ENCODE measurements around the gene NEURL4. TPM values are rescaled to one million over a fixed set of nuclear protein-coding genes. Genes with fewer than 3 reads are reported as not detected.

The NEURL4 gene
- total RNA-seq, 2 experiments from 2014 or later, result 53.4 to 58.6 TPM

DNA sequence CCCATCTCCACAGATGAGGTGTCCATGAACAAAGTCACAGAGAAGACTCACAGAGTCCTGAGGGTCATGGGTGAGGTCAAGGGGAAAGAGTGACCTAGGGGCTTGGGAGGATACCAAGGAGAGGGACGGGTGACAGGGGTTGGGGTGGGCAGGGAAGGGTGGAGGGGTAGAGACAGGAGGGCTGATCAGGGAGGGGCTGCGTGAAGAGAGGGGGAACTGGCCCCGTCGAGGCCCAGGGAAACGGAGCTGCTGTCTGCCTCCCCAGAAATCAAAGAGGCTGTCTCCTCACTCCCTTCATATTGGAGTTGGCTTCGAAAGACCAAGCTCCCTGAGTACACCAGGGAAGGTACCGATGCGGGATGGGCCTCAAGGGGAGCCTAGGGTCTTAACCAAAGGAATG lies 26.4 kb upstream of the NEURL4 start:
- Mint-ChIP-seq H3K36me3 (peaks cover 7% of the 10 kb centered on the region), H3K4me1 (peaks cover 22% of the 10 kb centered on the region), H3K9me3 (no peaks in the 10 kb centered on the region), H3K27me3 (no peaks in the 10 kb centered on the region), H3K27ac (peak overlapping the region; percentile 12), H3K4me3 (no peak overlapping the region)
- ATAC-seq (ENCODE audit: low read depth) (no peak), DNase-seq (no peak)
- POLR2A ChIA-PET, result interaction anchor here (0.7 to 2.2 kb wide), 8 partner anchors 18 to 147 kb away, joined by 3 to 12 read pairs (median 4); partner anchors contain the start of genes ACAP1 and TMEM256

DNA sequence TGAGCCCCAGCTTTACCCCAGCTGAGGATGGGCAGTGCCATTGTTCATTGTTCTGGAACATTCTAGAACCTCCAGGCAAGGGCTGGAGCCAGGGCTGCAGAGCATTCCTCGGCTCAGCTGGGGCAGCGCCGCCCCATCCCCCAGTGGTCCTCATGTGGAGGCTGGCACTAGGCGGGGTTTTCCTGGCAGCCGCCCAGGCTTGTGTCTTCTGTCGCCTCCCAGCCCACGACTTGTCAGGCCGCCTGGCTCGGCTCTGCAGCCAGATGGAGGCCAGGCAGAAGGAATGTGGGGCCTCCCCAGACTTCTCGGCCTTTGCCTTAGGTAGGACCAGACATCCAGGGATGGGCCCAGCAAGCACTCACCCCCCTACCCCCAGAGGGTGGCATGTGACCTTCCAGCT lies 25.9 kb upstream of the NEURL4 start, which contains the start of gene TMEM95:
Gene TMEM95, plus strand, starts transcription at position 104 of the 400 bp plus-strand sequence. Its CDS starts 49 bp downstream, at position 153.
- H3K27ac Mint-ChIP-seq, result peak within 1 kb of the TSS; percentile 74
- H3K36me3 Mint-ChIP-seq, result peaks cover 10% of the 10 kb centered on the region
- no peak within 1 kb of the TSS for H3K4me3 Mint-ChIP-seq

DNA sequence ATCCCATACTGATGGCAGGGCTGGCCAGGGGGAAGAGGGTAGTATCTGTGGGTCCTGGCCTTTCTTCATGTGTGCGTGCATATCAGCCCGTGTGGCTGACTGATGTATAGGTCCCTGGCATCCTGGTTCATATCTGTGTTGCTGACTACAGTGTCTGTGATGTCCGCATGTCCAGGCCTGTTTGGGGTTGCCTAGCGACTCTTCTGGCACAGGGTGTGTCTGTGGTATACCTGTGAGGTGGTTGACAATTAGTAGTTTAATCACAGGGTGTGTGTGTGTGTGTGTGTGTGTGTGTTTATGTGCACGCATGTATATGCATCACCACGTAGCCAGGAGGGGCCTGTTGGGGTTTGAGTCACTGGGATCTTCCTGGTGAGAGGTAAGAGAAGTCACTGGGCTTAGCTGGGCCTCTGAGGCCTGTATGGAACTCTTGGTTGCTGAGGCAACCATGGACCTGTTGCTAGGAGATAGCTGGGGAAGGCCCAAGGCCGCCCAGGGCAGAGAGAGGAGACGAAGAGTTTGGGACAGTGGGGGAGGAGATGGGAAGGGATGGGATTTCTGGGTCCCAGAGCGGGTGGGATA lies 25.2 kb upstream of the NEURL4 start:
- no peak overlapping the region for H3K4me3 Mint-ChIP-seq
- H3K27ac Mint-ChIP-seq, result peak overlapping the region; percentile 74
- DNase-seq (no peak), ATAC-seq (ENCODE audit: low read depth) (no peak)
- peaks cover 10% of the 10 kb centered on the region for H3K36me3 Mint-ChIP-seq
- POLR2A ChIA-PET, result interaction anchor here (0.5 to 2.0 kb wide), 9 partner anchors 17 to 599 kb away, joined by 3 to 10 read pairs (median 3); partner anchors contain the start of genes ACAP1, NEURL4, POLR2A and TMEM256
- H3K27me3 Mint-ChIP-seq, result no peaks in the 10 kb centered on the region
- H3K9me3 Mint-ChIP-seq, result no peaks in the 10 kb centered on the region
- peaks cover 27% of the 10 kb centered on the region for H3K4me1 Mint-ChIP-seq

More for the DNA sequence above, 25.9 kb upstream of the NEURL4 start, which contains the start of gene TMEM95:
- DNase-seq (peak; percentile 36), ATAC-seq (ENCODE audit: low read depth) (no peak)
- no peaks in the 10 kb centered on the region for H3K9me3 Mint-ChIP-seq
- POLR2A ChIA-PET, result interaction anchor here (2.0 to 2.2 kb wide), 2 partner anchors 18 to 81 kb away, joined by 10 to 12 read pairs; partner anchors contain the start of gene ACAP1
- H3K27me3 Mint-ChIP-seq, result no peaks in the 10 kb centered on the region
- H3K4me1 Mint-ChIP-seq, result peaks cover 22% of the 10 kb centered on the region

DNA sequence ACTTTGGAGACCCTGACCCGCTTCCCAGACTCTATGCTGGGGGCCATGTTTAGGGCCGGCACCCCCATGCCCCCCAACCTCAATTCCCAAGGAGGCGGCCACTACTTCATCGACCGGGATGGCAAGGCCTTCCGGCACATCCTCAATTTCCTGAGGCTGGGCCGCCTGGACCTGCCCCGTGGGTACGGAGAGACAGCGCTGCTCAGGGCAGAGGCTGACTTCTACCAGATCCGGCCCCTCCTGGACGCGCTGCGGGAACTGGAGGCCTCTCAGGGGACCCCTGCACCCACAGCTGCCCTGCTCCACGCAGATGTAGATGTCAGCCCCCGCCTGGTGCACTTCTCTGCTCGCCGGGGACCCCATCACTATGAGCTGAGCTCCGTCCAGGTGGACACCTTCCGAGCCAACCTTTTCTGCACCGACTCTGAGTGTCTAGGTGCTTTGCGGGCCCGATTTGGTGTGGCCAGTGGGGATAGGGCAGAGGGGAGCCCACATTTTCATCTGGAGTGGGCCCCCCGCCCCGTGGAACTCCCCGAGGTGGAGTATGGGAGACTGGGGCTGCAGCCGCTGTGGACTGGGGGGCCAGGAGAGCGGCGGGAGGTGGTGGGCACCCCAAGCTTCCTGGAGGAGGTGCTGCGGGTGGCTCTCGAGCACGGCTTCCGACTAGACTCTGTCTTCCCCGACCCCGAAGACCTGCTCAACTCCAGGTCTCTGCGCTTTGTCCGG lies 23.9 kb upstream of the NEURL4 start:
- ATAC-seq (ENCODE audit: low read depth) (no peak), DNase-seq (peak; percentile 35)
- Mint-ChIP-seq H3K4me3 (peak overlapping the region; percentile 91), H3K36me3 (peaks cover 12% of the 10 kb centered on the region), H3K27me3 (no peaks in the 10 kb centered on the region), H3K9me3 (no peaks in the 10 kb centered on the region), H3K4me1 (peaks cover 31% of the 10 kb centered on the region), H3K27ac (peak overlapping the region; percentile 92)
- POLR2A ChIA-PET, result interaction anchor here (1.0 to 1.7 kb wide), 9 partner anchors 17 to 209 kb away, joined by 3 to 5 read pairs (median 4); partner anchors contain the start of genes ACAP1, NEURL4, SENP3 and TMEM256

DNA sequence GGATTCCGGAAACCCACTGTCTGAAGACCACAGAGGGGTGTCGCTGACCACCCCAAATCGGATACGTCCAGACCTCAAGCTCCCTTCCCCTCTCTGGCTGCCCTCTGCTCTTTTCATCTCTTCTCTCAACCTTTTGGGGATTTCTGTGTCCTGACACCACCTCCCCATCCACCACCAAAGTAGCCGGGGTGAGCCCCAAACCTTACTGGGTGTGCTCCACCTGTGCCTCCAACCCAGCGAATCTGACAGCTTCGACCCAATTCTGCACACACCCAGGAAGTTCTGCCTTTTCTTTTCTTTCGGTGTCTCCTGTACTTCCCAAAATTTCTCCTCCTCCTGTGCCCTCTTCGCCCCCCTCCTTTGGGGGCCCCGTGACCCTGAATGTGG lies 23.4 kb upstream of the NEURL4 start:
- Mint-ChIP-seq H3K4me1 (peaks cover 31% of the 10 kb centered on the region), H3K27ac (peak overlapping the region; percentile 92), H3K27me3 (no peaks in the 10 kb centered on the region), H3K9me3 (no peaks in the 10 kb centered on the region), H3K36me3 (peaks cover 12% of the 10 kb centered on the region), H3K4me3 (peak overlapping the region; percentile 91)
- DNase-seq (no peak), ATAC-seq (ENCODE audit: low read depth) (no peak)
- POLR2A ChIA-PET, result interaction anchor here (1.2 to 1.7 kb wide), 5 partner anchors 16 to 210 kb away, joined by 3 to 5 read pairs (median 5); partner anchors contain the start of genes ACAP1 and SENP3

DNA sequence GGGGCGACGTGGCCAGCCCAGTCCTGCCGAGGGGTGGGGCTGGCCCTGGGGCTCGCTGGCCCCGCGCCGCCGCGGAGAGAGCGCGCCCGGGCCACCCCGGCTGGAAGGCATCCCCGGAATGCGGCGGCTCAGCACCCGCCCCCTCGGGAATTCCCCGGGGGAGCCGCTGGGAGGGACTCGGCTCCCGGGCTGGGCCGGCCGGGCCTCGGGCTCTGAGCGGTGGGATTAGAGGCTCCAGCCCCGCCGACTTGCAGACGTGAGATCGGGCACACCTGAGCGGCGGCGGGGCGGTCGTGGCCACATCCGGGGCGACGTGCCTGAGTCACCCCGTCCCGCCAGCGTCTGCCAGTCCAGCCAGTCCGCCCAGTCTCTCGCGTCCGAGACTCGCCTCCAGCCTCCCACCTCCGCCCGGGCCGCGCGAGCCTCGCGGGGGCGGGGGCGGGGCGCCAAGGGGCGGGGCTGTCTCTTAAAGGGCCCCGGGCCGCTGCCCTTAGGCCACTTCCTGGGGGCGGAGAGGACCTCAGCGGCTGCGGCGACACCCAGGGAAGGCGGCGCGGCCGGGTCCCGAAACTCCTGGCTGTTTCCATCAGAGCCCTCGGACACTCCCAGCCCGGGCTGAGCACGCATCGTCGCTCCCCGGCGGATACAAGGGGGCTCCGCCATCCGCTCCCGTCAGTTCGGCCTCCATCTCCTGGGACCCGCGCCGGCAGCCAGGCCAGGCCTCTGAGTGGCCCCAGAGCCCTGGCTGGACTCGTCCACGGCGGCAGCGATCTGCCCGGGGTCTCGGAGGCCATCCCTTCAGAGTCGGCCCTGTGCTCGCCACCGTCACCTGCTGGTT lies 22.7 kb upstream of the NEURL4 start, which contains the start of gene KCTD11:
Gene KCTD11, plus strand, starts transcription at position 498 of the 838 bp plus-strand sequence.
- POLR2A ChIA-PET, result interaction anchor here (0.6 to 5.2 kb wide), 13 partner anchors 14 to 98 kb away, joined by 3 to 112 read pairs (median 5); partner anchors contain the start of genes ACAP1, NEURL4, SLC2A4 and TMEM102

DNA sequence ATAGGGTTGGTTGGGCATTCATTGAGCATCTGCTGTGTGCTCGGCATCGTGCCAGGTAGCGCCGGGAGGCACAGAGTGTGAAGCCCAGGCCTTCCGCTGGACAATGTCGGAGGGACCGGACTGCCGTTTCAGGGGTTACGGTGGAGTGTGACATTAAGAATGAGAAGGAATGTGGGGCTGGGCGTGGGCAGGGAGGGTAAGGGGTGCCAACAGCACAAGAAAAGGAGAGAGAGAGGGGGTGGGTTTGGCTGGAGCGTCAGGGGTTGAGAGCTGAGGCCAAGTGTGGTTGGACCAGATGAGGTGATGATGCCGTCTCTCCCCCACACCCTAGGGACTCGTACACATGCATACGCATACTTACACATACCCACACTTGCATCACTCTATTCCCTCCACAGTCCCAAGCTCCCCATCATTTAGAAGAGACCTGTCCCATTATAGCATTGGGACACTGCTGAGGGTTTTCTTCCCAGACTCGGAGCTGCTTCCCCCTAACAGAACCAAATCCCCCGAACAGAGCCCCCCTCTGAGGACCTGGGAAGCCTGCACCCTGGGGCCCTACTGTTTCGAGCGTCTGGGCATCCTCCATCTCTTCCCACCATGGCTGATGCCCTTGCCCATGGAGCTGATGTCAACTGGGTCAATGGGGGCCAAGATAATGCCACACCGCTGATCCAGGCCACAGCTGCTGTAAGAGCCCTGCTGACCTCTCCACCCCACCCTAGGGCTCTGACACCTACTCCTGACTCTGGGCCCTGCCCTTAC lies 19.5 kb upstream of the NEURL4 start:
- DNase-seq (no peak), ATAC-seq (ENCODE audit: low read depth) (no peak)
- no peak overlapping the region for H3K4me3 Mint-ChIP-seq
- H3K27me3 Mint-ChIP-seq, result no peaks in the 10 kb centered on the region
- POLR2A ChIA-PET, result interaction anchor here (0.5 to 5.2 kb wide), 7 partner anchors 11 to 92 kb away, joined by 3 to 112 read pairs (median 6); partner anchors contain the start of genes ACAP1, GPS2 and NEURL4
- peaks cover 27% of the 10 kb centered on the region for H3K4me1 Mint-ChIP-seq
- H3K27ac Mint-ChIP-seq, result peak overlapping the region; percentile 40
- H3K36me3 Mint-ChIP-seq, result peaks cover 23% of the 10 kb centered on the region
- no peaks in the 10 kb centered on the region for H3K9me3 Mint-ChIP-seq

More for the DNA sequence above, 22.7 kb upstream of the NEURL4 start, which contains the start of gene KCTD11:
- peak; percentile 87 for DNase-seq
- ATAC-seq (ENCODE audit: low read depth), result peak; percentile 48
- Mint-ChIP-seq H3K4me3 (peak within 1 kb of the TSS; percentile 91), H3K27me3 (no peaks in the 10 kb centered on the region), H3K9me3 (no peaks in the 10 kb centered on the region), H3K36me3 (peaks cover 15% of the 10 kb centered on the region), H3K4me1 (peaks cover 34% of the 10 kb centered on the region), H3K27ac (peak within 1 kb of the TSS; percentile 92)

DNA sequence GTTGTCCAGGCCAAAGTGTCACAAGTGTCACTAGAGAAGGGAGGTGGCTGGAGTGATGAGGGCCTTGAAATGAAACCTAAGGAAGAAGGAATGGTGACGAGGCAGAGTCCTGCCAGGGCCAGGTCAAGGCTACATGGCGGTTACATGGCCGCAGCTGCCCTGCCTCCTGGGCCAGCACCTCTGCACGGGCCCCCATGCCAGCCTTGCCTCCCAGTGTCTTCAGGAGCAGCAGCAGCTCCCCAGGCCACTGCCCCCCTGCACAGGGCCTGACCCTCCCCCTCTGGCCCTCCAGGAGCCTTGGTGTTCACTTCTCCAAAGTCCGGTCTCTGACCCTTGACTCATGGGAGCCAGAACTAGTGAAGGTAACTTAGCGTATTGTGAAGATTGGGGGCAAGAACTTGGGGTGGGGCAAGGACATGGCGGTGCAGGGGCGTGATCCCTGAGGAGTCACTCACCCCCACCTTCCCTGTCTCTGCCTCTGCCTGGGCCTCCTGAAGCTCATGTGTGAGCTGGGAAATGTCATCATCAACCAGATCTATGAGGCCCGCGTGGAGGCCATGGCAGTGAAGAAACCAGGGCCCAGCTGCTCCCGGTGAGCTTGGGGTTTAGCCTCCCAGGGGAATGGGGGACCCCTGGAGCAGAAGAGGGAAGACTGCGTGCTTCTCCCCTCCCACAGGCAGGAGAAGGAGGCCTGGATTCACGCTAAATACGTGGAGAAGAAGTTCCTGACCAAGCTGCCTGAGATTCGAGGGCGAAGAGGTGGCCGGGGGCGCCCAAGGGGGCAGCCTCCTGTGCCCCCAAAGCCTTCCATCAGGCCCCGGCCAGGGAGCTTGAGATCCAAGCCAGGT lies 18.7 kb upstream of the NEURL4 start:
- ATAC-seq (ENCODE audit: low read depth), result no peak
- H3K27me3 Mint-ChIP-seq, result no peaks in the 10 kb centered on the region
- H3K9me3 Mint-ChIP-seq, result no peaks in the 10 kb centered on the region
- no peak overlapping the region for H3K27ac Mint-ChIP-seq
- H3K4me1 Mint-ChIP-seq, result peaks cover 26% of the 10 kb centered on the region
- no peak overlapping the region for H3K4me3 Mint-ChIP-seq
- H3K36me3 Mint-ChIP-seq, result peaks cover 26% of the 10 kb centered on the region
- POLR2A ChIA-PET, result interaction anchor here (4.8 to 5.2 kb wide), 2 partner anchors 10 to 19 kb away, joined by 22 to 112 read pairs; partner anchors contain the start of genes ACAP1 and NEURL4
- DNase-seq, result no peak

DNA sequence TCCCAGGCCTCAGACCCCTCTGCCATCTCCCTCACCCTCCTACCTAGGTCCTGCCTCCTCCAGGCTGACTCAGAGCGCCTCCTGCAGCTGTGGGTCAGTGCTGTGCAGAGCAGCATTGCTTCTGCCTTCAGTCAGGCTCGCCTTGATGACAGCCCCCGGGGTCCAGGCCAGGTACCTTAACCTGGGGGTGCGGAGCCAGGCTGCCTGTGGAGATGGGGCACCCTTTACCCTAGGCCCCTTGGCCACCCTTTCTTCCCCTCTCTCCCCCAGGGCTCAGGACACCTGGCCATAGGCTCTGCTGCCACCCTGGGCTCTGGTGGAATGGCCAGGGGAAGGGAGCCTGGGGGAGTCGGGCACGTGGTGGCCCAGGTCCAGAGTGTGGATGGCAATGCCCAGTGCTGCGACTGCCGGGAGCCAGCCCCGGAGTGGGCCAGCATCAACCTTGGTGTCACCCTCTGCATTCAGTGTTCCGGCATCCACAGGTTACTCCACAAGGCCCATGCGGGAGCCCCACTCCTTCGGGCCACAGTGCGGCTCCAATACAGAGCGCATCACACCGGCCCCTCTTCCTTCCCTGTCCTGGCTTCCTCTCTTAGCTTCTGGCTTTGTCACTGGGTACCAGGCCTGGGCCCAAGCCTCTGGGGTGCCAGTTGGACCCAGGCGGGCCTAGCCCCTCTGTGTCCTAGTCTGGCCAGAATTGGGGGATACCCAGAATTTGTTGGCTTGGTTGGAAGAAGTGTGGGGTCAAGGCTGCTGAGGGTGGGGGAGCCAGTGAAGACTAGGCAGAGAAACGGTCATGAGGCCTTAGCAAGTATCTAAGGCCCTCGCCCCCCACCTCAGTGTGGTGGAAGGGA lies 17.9 kb upstream of the NEURL4 start:
- POLR2A ChIA-PET, result interaction anchor here (2.8 to 5.2 kb wide), 3 partner anchors 10 to 18 kb away, joined by 18 to 112 read pairs (median 22); partner anchors contain the start of genes ACAP1 and NEURL4
- no peak for DNase-seq

DNA sequence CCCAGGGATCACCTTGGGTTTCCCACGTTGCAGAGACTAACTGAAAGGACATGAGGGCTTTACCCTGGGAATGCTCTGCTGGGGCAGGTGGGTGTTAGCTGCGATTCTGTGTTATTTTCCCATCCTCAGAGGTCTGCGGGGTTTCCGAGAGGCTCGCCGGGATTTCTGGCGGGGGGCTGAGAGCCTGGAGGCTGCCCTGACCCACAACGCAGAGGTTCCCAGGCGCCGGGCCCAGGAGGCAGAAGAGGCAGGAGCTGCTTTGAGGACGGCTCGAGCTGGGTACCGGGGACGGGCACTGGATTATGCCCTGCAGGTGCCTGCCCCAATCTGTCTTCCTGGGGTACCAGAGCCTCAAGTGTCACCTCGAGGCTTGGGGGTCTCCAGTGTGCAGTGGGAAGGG lies 14.1 kb upstream of the NEURL4 start:
- Mint-ChIP-seq H3K4me1 (peaks cover 25% of the 10 kb centered on the region), H3K36me3 (peaks cover 25% of the 10 kb centered on the region), H3K27ac (no peak overlapping the region), H3K27me3 (no peaks in the 10 kb centered on the region), H3K4me3 (no peak overlapping the region), H3K9me3 (no peaks in the 10 kb centered on the region)
- DNase-seq (no peak), ATAC-seq (ENCODE audit: low read depth) (no peak)
- POLR2A ChIA-PET, result interaction anchor here (1.1 to 3.7 kb wide), 4 partner anchors 14 to 41 kb away, joined by 5 to 19 read pairs (median 9); partner anchors contain the start of genes EIF5A and NEURL4

More for the DNA sequence above, 17.9 kb upstream of the NEURL4 start:
- peaks cover 22% of the 10 kb centered on the region for H3K36me3 Mint-ChIP-seq
- H3K27me3 Mint-ChIP-seq, result no peaks in the 10 kb centered on the region
- no peak for ATAC-seq (ENCODE audit: low read depth)
- no peaks in the 10 kb centered on the region for H3K9me3 Mint-ChIP-seq
- H3K27ac Mint-ChIP-seq, result no peak overlapping the region
- H3K4me1 Mint-ChIP-seq, result peaks cover 25% of the 10 kb centered on the region
- no peak overlapping the region for H3K4me3 Mint-ChIP-seq
